ENCODE results near the gene NKD2.

- TF ChIP-seq, protein P1, sequence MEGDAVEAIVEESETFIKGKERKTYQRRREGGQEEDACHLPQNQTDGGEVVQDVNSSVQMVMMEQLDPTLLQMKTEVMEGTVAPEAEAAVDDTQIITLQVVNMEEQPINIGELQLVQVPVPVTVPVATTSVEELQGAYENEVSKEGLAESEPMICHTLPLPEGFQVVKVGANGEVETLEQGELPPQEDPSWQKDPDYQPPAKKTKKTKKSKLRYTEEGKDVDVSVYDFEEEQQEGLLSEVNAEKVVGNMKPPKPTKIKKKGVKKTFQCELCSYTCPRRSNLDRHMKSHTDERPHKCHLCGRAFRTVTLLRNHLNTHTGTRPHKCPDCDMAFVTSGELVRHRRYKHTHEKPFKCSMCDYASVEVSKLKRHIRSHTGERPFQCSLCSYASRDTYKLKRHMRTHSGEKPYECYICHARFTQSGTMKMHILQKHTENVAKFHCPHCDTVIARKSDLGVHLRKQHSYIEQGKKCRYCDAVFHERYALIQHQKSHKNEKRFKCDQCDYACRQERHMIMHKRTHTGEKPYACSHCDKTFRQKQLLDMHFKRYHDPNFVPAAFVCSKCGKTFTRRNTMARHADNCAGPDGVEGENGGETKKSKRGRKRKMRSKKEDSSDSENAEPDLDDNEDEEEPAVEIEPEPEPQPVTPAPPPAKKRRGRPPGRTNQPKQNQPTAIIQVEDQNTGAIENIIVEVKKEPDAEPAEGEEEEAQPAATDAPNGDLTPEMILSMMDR (IDR thresholded peaks at IDR 0.05; ENCODE audit: insufficient read depth, low read depth, low read length) = no peak
- TF ChIP-seq EZH2 (IDR thresholded peaks at IDR 0.05; ENCODE audit: insufficient read depth, low read length) = no peak
These were observed 7.0 kb upstream of the NKD2 start for GRCh38 chr5:1001406-1002270.

All from astrocyte (in vitro differentiated cells and primary cell).